Colonic mucosa (tissue), 4 donors: ENCODE data around the gene ARHGEF12. TPM values are rescaled to one million over a fixed set of nuclear protein-coding genes. Genes with fewer than 3 reads are reported as not detected.

ENCODE experiments used
- DNase-seq: peaks from one replicate; pipeline ENCODE4 v3.0.0-alpha.2; 2020
- H3K27ac ChIP-seq: fragments of 200-600 bp; one replicate; pipeline ENCODE4 v1.8.0; 2021
- H3K27me3 ChIP-seq: fragments of 200-600 bp; one replicate; pipeline ENCODE4 v1.8.0; 2021
- H3K36me3 ChIP-seq: fragments of 200-600 bp; one replicate; pipeline ENCODE4 v1.8.0; 2021
- H3K4me1 ChIP-seq: fragments of 200-600 bp; one replicate; pipeline ENCODE4 v1.8.0; 2021; ENCODE audit warnings: mild to moderate bottlenecking
- H3K4me3 ChIP-seq: fragments of 200-600 bp; one replicate; pipeline ENCODE4 v1.8.0; 2021
- H3K9ac ChIP-seq, 2 donors: one replicate each; pipeline ENCODE4 v1.7.0; 2013; ENCODE audit warnings: control low read depth in 2 of 2, low read depth in 2 of 2, low read length in 2 of 2
- H3K9me3 ChIP-seq: fragments of 200-600 bp; one replicate; pipeline ENCODE4 v1.8.0; 2021
- CTCF ChIP-seq: fragments of 200-600 bp; IDR thresholded peaks from one replicate; pipeline ENCODE4 v1.8.0; 2022; ENCODE audit warnings: antibody characterized with exemption, mild to moderate bottlenecking
- intact Hi-C: fragments of 100-400 bp; cut with DNase I; formaldehyde crosslinking; loops from one replicate; pipeline ENCODE4 v1.14.1; 2022
- total RNA-seq, 2 donors: library from RNA; stranded (reverse); fragmentation: NEBNext Ultra II Directional in 1 of 2; extraction: Animal tissue kit (Norgen Biotek cat#: 25700) in 1 of 2; gene quantifications; one replicate each; pipeline ENCODE4 v1.2.1, GENCODE V29; 2021
- donor health status: healthy.
- donor health status: DM: no; HTN: no; CAD: no.
- donor health status: DM: no; HTN: no; CAD: no.

Gene ARHGEF12
- total RNA-seq, 2 donors from 2014 or later, result 66.7 to 103 TPM

GRCh38 chr11:120399307-120399706 lies 63.1 kb downstream of the ARHGEF12 start:
- intact Hi-C loops, result no loop called here
- Histone ChIP-seq H3K4me1 (no peaks in the 10 kb centered on the region), H3K9ac (no peak overlapping the region), H3K4me3 (no peak overlapping the region), H3K27ac (no peak overlapping the region), H3K27me3 (no peaks in the 10 kb centered on the region), H3K36me3 (no peaks in the 10 kb centered on the region), H3K9me3 (no peaks in the 10 kb centered on the region)
- no peak for TF ChIP-seq CTCF
- no peak for DNase-seq

GRCh38 chr11:120400564-120401364 lies 64.6 kb downstream of the ARHGEF12 start:
- H3K27ac ChIP-seq, result peak overlapping the region; percentile 35
- H3K4me3 ChIP-seq, result no peak overlapping the region
- H3K36me3 ChIP-seq, result no peaks in the 10 kb centered on the region
- DNase-seq, result peak; percentile 43
- H3K9ac ChIP-seq, result no peak overlapping the region
- H3K9me3 ChIP-seq, result no peaks in the 10 kb centered on the region
- H3K27me3 ChIP-seq, result no peaks in the 10 kb centered on the region
- intact Hi-C loops, result no loop called here
- H3K4me1 ChIP-seq, result no peaks in the 10 kb centered on the region
- no peak for TF ChIP-seq CTCF

- Histone ChIP-seq H3K27ac (peak overlapping the region; percentile 35), H3K9me3 (no peaks in the 10 kb centered on the region), H3K9ac (no peak overlapping the region), H3K4me3 (no peak overlapping the region), H3K4me1 (no peaks in the 10 kb centered on the region), H3K27me3 (no peaks in the 10 kb centered on the region), H3K36me3 (no peaks in the 10 kb centered on the region)
- intact Hi-C loops, result no loop called here
- no peak for DNase-seq
- no peak for TF ChIP-seq CTCF
These were observed 65.3 kb downstream of the ARHGEF12 start for GRCh38 chr11:120401506-120401905.

GRCh38 chr11:120403966-120404365 lies 67.8 kb downstream of the ARHGEF12 start:
- Histone ChIP-seq H3K27me3 (no peaks in the 10 kb centered on the region), H3K27ac (no peak overlapping the region), H3K9ac (no peak overlapping the region), H3K36me3 (no peaks in the 10 kb centered on the region), H3K4me3 (no peak overlapping the region), H3K9me3 (no peaks in the 10 kb centered on the region), H3K4me1 (no peaks in the 10 kb centered on the region)
- TF ChIP-seq CTCF, result no peak
- DNase-seq, result no peak
- intact Hi-C loops, result no loop called here

- H3K4me1 ChIP-seq, result no peaks in the 10 kb centered on the region
- DNase-seq, result no peak
- H3K9me3 ChIP-seq, result no peaks in the 10 kb centered on the region
- no peak for TF ChIP-seq CTCF
- no peaks in the 10 kb centered on the region for H3K36me3 ChIP-seq
- H3K27me3 ChIP-seq, result no peaks in the 10 kb centered on the region
- H3K9ac ChIP-seq, result no peak overlapping the region
- no peak overlapping the region for H3K27ac ChIP-seq
- intact Hi-C loops, result no loop called here
- H3K4me3 ChIP-seq, result no peak overlapping the region
These were observed 68.3 kb downstream of the ARHGEF12 start for GRCh38 chr11:120404495-120404894.
